GM21526 (cell line): Measurements from ENCODE around the gene SAMD14.

Experiments
- ATAC-seq: cut with Tn5 transposase; IDR thresholded peaks from one replicate; pipeline ENCODE4 v1.9.1; 2021; ENCODE audit warnings: moderate library complexity; ENCODE audit not compliant: unreplicated experiment, low FRiP score

The SAMD14 gene

GRCh38 chr17:50135316-50136095 lies 5.5 kb upstream of the SAMD14 start:
- ATAC-seq, result no peak

- no peak for ATAC-seq
These were observed 4.5 kb upstream of the SAMD14 start for GRCh38 chr17:50134206-50135110.

- ATAC-seq, result no peak
These were observed 3.8 kb upstream of the SAMD14 start for GRCh38 chr17:50133769-50134099.

- no peak for ATAC-seq
These were observed 3.2 kb upstream of the SAMD14 start for GRCh38 chr17:50133028-50133768.

GRCh38 chr17:50132104-50132794 lies 2.3 kb upstream of the SAMD14 start:
- no peak for ATAC-seq

GRCh38 chr17:50130559-50131305 lies 772 bp upstream of the SAMD14 start:
- no peak for ATAC-seq

- no peak for ATAC-seq
These were observed 620 bp downstream of the SAMD14 start for GRCh38 chr17:50129353-50129727.

GRCh38 chr17:50128441-50129352 lies 1.3 kb downstream of the SAMD14 start:
- no peak for ATAC-seq

- ATAC-seq, result no peak
These were observed 2.1 kb downstream of the SAMD14 start for GRCh38 chr17:50127697-50128361.

- no peak for ATAC-seq
These were observed 4.5 kb downstream of the SAMD14 start for GRCh38 chr17:50125420-50125997.

GRCh38 chr17:50123649-50124349 lies 6.2 kb downstream of the SAMD14 start:
- ATAC-seq, result no peak

- ATAC-seq, result no peak
These were observed 7.0 kb downstream of the SAMD14 start for GRCh38 chr17:50122945-50123344.

- no peak for ATAC-seq
These were observed 9.3 kb downstream of the SAMD14 start for GRCh38 chr17:50120475-50121253.

GRCh38 chr17:50118828-50119218 lies 11.1 kb downstream of the SAMD14 start:
- ATAC-seq, result no peak

- no peak for ATAC-seq
These were observed 11.7 kb downstream of the SAMD14 start for GRCh38 chr17:50118076-50118827.
